ENCODE results near the gene TBC1D25. TPM values are rescaled to one million over a fixed set of nuclear protein-coding genes. Genes with fewer than 3 reads are reported as not detected.

The TBC1D25 gene
- total and polyA plus RNA-seq, 12 donors, result 6.1 to 22.6 (median 18.2) TPM

DNA sequence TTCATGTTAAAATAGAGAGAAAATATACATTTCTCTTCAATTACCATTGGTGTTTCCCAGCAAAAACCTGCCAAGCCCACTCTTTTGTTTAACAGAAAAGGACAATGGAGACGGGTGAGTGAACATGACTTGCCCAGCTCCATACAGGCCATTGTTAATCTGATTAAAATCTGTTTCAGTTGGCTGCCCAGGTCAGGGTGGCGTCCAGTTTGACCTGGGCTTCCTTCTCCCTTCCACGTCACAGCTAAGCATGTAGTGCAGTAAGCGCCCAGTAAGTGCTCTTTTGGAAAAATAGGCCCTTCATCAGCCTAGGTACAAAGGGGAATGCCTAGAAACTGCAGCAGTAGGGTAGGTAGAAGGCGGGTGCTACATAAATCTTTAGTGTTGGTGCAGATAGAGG is 32.3 kb upstream of the TBC1D25 start:
- DNase-seq (no peak), ATAC-seq (no peak)
- no peaks in the 10 kb centered on the region for H3K9me3 ChIP-seq
- no peak overlapping the region for H3K27ac ChIP-seq
- peaks cover 0 to 10% (median 5%) of the 10 kb centered on the region in 9 donors for H3K4me1 ChIP-seq
- no peaks in the 10 kb centered on the region for H3K27me3 ChIP-seq
- intact Hi-C loops (cut with DNase I), result loop anchor here in 1 of 10 donors (10.0 kb wide), 1 partner anchor 68 kb away; the partner anchor contains the start of gene RBM3
- no peak overlapping the region for H3K4me3 ChIP-seq
- TF ChIP-seq, protein P1, sequence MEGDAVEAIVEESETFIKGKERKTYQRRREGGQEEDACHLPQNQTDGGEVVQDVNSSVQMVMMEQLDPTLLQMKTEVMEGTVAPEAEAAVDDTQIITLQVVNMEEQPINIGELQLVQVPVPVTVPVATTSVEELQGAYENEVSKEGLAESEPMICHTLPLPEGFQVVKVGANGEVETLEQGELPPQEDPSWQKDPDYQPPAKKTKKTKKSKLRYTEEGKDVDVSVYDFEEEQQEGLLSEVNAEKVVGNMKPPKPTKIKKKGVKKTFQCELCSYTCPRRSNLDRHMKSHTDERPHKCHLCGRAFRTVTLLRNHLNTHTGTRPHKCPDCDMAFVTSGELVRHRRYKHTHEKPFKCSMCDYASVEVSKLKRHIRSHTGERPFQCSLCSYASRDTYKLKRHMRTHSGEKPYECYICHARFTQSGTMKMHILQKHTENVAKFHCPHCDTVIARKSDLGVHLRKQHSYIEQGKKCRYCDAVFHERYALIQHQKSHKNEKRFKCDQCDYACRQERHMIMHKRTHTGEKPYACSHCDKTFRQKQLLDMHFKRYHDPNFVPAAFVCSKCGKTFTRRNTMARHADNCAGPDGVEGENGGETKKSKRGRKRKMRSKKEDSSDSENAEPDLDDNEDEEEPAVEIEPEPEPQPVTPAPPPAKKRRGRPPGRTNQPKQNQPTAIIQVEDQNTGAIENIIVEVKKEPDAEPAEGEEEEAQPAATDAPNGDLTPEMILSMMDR (IDR thresholded peaks at IDR 0.05), result no peak
- 81 to 85% methylated on average over 5 of the region's 5 CpGs for WGBS, 2 donors
- H3K36me3 ChIP-seq, result peaks cover 0 to 4% (median 0%) of the 10 kb centered on the region in 9 donors

DNA sequence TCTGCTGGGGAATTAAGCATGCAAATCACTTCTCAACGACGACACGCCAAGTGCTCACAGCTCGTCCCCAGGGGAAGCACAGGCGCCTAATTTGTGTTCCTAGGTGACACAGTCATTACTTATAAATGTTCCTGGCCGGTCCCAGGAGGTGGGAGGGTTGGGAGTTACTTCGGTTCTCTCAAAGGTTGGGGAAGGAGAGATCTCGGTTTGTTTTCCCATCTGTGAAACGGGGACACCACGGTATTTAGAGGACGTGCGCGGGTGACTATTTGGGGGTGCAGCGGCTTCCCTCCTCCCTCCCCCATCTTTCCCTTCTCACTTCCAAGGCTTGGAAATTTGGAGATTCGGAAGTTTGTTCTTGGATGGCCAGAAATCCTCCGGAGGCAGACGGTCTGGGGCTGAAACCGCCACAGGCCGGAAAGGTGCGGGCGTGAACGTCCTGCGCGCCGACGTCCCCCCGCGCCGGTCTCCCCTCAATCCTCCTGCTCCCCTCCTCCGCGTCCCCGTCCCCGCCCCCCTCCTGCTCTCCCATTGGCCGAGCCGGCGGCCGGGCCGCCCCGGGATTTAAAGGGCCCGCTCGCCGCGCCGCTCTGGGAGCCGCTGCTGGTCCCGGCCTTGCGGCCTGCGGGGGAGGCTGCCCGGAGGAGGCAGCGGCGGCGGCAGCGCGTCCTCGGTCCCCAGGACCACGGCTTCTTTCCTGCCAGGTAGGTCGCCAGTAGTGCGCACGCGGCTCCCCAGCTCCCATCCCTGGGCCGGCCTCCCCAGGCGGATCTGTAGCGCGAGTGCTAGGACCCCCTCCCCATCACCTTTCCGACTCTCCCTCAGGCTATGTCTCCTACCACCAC is 30.9 kb upstream of the TBC1D25 start, which contains the start of gene PORCN:
TSS of gene PORCN (plus strand) at position 593 of the 845 bp plus-strand sequence. CDS start 829 bp downstream, outside the sequence.
- peak; percentile 86 to 87 for DNase-seq
- H3K36me3 ChIP-seq, result peaks cover 0 to 12% (median 0%) of the 10 kb centered on the region in 9 donors
- no peaks in the 10 kb centered on the region for H3K27me3 ChIP-seq
- intact Hi-C loops (cut with DNase I), result loop anchor here in 1 of 10 donors (10.0 kb wide), 1 partner anchor 66 kb away; the partner anchor contains the start of gene RBM3
- peak within 1 kb of the TSS; percentile 32 to 90 (median 72) for H3K4me3 ChIP-seq
- TF ChIP-seq, protein P1 (IDR thresholded peaks at IDR 0.05), result no peak
- peak; percentile 93 to 98 (median 96) for ATAC-seq
- 0% methylated on average over 31 to 56 of the region's 65 CpGs for WGBS, 2 donors
- H3K4me1 ChIP-seq, result peaks cover 0 to 10% (median 5%) of the 10 kb centered on the region in 9 donors
- H3K27ac ChIP-seq, result peak within 1 kb of the TSS; percentile 50 to 87 (median 80)
- no peaks in the 10 kb centered on the region for H3K9me3 ChIP-seq

DNA sequence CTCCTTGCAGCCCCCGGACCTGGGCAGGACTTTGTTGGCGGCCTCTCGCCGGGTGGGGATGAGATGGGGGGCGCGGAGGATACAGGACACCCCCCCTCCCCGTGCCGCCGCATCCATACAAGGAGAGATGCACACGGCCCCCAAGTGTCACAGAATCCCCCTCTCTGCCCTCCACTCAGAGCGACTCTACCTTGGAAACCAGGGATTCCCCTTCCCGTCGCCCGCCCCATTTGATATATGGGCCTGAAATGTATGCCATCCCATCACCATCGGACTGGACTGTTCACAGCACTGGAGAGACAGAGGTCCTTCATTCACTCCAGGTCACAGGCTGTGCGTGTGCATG is 30.3 kb upstream of the TBC1D25 start:
- WGBS, 2 donors, result 2% methylated on average over 15 to 16 of the region's 16 CpGs
- TF ChIP-seq, protein P1 (IDR thresholded peaks at IDR 0.05), result no peak
- H3K4me3 ChIP-seq, result peak overlapping the region; percentile 32 to 90 (median 72)
- H3K36me3 ChIP-seq, result peaks cover 0 to 12% (median 0%) of the 10 kb centered on the region in 9 donors
- intact Hi-C loops (cut with DNase I), result loop anchor here in 1 of 10 donors (10.0 kb wide), 1 partner anchor 66 kb away; the partner anchor contains the start of gene RBM3
- peak in 5 of 8 donors; percentile 2 to 22 (median 10) for ATAC-seq
- no peak for DNase-seq
- peak overlapping the region in 9 of 10 donors; percentile 63 to 87 (median 80) for H3K27ac ChIP-seq
- peaks cover 0 to 10% (median 5%) of the 10 kb centered on the region in 9 donors for H3K4me1 ChIP-seq
- H3K9me3 ChIP-seq, result no peaks in the 10 kb centered on the region
- no peaks in the 10 kb centered on the region for H3K27me3 ChIP-seq

DNA sequence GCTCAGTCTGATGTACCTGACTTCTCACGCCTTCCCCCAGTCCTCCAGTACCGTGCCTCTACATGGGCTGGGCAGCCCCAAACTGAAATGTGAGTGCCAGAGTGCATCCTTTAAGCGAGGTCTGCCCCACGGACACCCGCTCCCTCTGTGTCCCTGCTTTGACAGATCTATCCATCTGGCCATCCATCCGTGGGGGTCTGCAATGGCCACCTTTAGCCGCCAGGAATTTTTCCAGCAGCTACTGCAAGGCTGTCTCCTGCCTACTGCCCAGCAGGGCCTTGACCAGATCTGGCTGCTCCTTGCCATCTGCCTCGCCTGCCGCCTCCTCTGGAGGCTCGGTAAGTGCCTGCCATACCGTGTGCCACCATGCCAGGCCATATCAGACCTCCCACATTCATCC is 29.9 kb upstream of the TBC1D25 start:
- H3K4me1 ChIP-seq, result peaks cover 0 to 10% (median 5%) of the 10 kb centered on the region in 9 donors
- intact Hi-C loops (cut with DNase I), result loop anchor here in 1 of 10 donors (10.0 kb wide), 1 partner anchor 65 kb away; the partner anchor contains the start of gene RBM3
- peaks cover 0 to 16% (median 0%) of the 10 kb centered on the region in 9 donors for H3K36me3 ChIP-seq
- no peaks in the 10 kb centered on the region for H3K27me3 ChIP-seq
- no peaks in the 10 kb centered on the region for H3K9me3 ChIP-seq
- TF ChIP-seq, protein P1 (IDR thresholded peaks at IDR 0.05), result no peak
- no peak for DNase-seq
- no peak for ATAC-seq
- no peak overlapping the region for H3K27ac ChIP-seq
- H3K4me3 ChIP-seq, result peak overlapping the region; percentile 32 to 90 (median 72)
- 65 to 73% methylated on average over 11 of the region's 11 CpGs for WGBS, 2 donors

Data from heart right ventricle (tissue), 16 donors.